DMS153 treated with DMSO at 0.1 percent for 48 hours (cell line): ENCODE measurements around the gene PSMG2.
A peak's percentile ranks its signal among the peaks of the same experiment; 100 is the strongest.

ENCODE experiments used
- DNase-seq: peaks from one replicate; lab custom pipeline; 2025; ENCODE audit not compliant: unreplicated experiment; lab: John Stamatoyannopoulos, UW

Gene PSMG2

DNA sequence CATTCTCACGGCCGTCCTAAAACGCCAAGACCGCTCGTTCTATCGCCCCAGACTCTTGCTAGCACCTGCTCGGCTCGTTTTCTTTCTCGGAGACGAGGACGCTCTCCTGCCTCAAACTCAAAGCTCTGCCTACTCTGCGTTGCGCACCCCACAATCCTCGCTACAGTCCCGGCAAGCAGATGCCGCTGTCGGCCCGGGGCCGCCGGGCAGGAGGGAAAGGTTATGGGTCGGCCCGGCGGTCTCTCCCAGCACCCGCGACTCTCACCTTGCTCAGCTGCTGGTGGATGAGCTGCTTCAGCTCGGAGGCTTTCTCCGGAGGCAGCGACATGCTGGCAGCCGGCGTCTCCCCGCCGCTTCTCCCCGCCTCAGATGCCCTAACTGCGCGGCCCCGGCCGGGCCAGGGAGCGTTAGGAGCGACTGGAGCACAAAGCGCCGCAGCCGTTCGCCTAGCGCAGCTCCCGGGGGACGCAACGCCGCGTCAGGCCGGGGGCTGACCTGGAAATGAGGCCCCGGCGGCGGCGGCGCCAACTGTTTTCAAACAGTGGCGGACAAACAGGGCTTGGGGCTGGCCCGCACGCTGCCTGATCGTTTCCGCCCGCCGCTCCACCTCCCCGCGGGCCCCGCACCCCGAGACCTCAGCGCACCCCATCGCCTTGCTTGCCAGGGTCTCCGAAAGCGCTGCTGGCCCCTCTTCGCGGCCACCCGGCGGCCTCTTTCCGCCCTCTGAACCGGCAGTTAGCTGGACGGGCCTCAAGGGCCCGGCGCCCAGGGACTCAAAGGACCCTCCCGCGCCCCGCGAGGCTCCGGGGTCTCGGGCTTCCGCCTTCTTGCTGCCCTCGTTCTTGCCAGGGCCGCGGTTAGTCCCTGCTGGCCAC, at the start of gene PSMG2, which contains the start of gene CEP76:
TSS of gene PSMG2 (plus strand) at position 822 of the 875 bp plus-strand sequence. CDS start 66 bp downstream, outside the sequence.
TSS of gene CEP76 (minus strand) at position 503 of the 875 bp plus-strand sequence. CDS start at position 328, 175 bp downstream.
- DNase-seq: peak; percentile 20

DNA sequence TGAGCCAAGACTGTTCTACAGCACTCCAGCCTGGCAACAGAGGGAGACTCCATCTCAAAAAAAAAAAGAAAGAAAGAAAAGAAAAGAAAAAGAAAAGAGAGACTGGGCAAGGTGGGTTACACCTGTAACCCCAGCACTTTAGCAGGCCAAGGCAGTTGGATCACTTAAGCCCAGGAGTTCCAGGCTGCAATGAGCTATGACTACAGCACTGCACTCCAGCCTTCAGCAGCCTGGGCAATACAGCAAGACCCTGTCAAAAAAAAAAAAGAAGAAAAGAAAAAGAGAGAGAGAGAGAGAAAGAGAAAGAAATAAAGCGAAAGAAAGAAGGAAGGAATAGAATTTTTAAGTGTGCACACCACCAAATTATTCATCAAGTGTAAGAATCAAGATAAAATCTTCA, 47.9 kb upstream of the PSMG2 start:
- DNase-seq: no peak

- no peak for DNase-seq
Measured at GRCh38 chr18:12656605-12656937, 46.3 kb upstream of the PSMG2 start.

DNA sequence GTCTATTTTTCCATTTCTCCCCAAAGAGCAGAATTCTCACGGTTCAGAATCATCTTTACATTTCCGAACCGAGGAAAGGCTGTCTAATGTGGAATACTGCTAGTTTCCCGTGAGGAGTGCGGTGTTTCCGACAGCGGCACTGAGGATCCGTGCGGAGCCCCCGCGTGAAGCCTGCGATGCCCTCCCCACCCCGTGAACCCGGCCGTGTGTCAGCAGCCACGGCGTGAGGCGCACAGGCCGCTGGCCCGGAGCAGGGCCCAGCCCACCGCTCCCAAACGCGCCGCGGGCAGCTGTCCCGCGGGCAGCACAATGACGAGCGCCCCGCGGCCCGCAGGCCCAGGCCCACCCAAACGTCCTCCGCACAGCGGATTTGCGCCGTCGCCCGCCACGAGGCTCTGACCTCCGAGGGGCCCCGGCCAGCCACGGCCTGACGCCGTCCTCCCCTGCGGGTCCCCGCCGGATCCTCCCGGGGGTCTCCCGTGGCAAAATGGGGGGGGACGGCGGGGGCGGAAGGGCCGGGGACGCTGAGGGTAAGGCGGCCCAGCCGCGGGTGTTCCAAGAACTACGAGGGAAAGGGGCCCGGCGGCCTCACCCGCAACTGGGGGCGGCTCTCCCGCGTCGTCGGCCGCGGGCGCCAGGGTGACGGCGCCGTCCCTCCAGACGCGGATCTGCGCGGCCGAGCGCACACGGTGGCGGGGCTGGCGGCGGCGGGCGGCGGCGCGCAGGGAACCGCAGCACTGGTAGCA, 45.7 kb upstream of the PSMG2 start:
- DNase-seq: no peak

- no peak for DNase-seq
Measured at GRCh38 chr18:12657684-12658425, 45.0 kb upstream of the PSMG2 start, which contains the start of gene SPIRE1. TSS of gene SPIRE1 (minus strand) at chr18:12658107. CDS start at chr18:12657866, 241 bp downstream.

DNA sequence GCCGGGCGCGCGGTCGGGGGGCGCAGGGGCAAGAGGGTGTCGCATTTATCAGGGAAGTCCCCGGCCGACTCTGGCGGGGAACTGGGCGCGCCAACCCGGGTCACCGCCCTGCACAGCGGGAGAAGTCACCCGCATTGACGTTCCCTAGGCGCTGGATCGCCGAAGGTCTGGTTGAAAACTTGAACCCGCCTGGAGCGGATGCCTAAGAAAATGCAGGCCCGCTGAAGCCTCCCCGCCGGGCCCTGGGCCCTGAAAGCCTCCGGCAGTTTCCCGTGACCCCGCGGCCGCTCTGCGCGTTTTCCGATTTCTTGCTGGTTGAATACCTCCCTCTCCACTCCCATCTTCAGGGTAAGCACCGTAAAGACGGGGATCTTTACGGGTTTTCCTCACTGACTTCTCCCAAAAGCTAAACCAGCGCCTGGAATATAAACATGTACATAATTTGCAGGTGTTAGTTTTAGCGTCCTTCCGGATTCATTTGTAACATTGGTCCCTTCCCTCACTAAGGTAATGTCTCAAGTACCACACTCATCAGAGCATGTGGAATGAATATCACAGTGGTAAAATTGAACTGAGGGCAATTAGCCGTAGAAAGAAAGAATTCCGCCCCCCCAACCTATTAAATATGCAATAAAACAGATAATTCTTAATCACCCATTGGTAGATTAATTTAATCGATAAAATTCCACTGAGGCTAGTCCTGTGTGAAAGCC, 44.3 kb upstream of the PSMG2 start:
- peak; percentile 11 for DNase-seq

DNA sequence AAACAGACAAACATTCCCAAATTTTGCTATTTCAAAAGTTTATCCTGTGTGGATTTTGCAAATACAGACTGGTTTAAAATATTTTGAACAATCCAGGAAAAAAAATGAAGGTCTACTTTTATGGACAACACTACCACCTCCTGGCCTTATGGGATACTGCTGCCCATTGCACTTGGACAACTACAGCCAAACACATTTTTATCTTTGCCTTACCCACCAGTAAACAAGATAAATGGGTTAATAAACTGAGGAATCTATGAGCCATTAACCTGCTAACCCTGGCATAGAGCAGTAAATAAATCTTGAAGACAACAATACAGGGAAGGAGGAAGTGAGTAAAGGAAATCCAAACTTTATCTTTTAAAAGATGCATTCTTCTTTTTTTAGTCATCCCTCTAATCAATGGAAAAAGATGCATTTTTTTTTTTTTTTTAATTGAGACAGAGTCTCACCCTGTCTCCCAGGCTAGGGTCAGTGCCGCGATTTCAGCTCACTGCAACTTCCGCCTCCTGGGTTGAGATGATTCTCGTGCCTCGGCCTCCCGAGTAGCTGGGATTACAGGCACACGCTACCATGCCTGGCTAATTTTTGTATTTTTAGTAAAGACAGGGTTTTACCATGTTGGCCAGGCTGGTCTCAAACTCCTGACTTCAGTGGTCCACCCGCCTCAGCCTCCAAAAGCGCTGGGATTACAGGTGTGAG, 42.8 kb upstream of the PSMG2 start:
- peak; percentile 2 for DNase-seq

DNA sequence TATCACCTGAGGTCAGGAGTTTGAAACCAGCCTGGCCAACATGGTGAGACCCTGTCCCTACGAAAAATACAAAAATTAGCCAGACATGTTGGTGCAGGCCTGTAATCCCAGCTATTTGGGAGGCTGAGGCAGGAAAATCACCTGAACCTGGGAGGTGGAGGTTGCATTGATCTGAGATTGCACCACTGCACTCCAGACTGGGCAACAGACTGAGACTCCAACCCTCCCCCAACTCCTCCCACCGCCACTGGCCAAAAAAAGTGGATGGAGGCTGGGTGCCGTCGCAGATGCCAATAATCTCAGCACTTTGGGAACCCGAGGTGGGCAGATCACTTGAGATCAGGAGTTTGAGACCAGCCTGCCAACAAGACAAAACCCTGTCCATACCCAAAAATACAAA, 34.8 kb upstream of the PSMG2 start:
- DNase-seq: no peak

GRCh38 chr18:12679183-12679786, 23.6 kb upstream of the PSMG2 start:
- no peak for DNase-seq

DNA sequence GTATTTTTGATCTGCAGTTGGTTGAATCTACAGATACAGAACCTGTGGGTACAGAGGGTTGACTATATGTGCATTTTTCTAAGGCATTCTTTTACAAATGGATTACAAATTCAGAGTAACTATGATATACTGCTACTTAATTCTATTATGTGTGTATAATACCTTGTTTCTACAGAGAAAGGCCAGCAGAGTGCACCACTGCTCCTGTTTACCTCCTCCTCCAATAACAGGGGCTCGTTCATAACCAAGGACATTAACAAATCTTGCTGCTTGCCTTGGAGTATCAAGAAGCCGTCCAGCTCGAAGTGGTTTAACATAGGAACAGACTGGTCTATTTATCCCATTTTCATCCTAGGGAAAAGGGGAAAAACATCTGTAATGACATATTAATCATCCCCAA, 16.7 kb upstream of the PSMG2 start:
- no peak for DNase-seq

- no peak for DNase-seq
Measured at GRCh38 chr18:12689256-12689850, 13.5 kb upstream of the PSMG2 start.

DNA sequence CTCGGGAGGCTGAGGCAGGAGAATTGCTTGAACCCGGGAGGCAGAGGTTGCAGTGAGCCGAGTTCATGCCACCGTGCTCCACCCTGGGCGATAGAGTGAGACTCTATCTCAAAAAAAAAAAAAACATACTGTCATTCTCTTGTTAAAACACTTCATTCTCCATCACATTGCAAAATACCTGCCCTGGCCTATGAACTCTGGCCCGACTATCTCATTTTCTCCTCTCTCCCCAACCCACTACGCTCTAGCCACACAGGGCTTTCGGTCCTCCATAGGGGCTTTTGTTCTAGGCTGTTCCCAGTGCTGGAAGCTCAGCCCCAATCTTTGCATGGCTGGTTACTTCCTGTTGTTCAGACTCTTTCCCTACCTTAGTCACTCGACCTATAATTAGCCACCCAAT, 10.6 kb upstream of the PSMG2 start:
- DNase-seq: no peak

- no peak for DNase-seq
Measured at GRCh38 chr18:12694032-12694431, 8.8 kb upstream of the PSMG2 start.

GRCh38 chr18:12699747-12700146, 3.1 kb upstream of the PSMG2 start:
- DNase-seq: no peak

- DNase-seq: no peak
Measured at GRCh38 chr18:12701161-12701560, 1.7 kb upstream of the PSMG2 start.

DNA sequence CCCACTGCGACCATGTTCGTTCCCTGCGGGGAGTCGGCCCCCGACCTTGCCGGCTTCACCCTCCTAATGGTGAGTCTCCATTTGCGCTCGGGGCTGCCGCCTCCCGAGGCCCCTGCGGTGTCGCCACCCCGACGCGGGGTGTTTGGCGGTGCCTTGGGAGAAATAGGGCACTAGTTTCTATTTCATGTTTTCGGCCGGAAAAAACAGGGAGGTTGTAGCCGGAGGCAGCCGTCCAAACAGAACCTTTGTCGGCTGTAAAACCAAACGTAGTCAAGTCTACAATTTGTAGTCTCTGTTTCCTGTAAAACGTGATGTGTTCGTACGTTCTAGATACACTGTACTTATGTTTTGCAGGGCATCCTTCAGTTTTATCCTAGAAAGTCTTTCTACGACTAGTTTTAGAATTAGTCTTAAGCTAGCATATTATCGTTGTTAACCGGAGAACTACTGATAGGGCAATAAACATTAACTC, 290 bp downstream of the PSMG2 start:
- no peak for DNase-seq

DNA sequence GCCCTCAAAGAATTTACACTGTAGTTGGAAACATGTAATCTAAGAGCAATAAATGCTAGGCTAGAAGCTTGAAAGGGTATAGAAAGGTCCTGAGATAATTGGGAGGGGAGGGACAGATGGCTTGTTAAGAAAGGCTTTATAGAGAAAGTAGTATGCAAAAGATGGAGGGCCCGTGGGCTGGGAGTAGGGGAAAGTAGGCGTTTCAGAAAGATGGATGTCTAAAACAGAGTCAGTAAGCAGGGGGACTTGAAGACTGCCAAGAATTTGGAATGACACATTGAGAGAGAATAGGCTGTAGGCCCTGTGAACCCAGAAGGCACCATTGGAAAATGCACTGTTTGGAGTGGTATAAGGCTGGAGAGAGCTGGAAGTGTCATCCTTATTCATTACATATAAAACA, 822 bp downstream of the PSMG2 start:
- DNase-seq: no peak

DNA sequence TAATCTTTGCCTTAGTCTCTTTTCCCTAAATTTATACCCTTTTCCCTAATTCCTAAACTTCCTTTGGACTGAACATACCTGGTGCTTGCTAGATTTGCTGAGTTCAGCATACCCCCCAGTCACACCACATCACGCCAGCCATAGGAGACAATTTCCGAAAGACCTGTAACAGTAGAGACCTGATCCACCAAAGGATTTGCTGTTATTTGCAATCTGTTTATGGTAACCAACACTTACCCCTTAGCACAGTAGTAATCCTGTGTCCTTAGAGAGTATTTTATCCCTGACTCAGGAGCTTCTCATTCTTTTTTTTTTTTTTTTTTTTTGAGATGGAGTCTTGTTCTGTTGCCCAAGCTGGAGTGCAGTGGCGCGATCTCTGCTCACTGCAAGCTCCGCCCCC, 8.6 kb downstream of the PSMG2 start:
- DNase-seq: no peak
